GM18517 (cell line): ENCODE measurements around the gene CAMK4.
A peak's percentile ranks its signal among the peaks of the same experiment; 100 is the strongest.

Experiments
- ATAC-seq: cut with Tn5 transposase; IDR thresholded peaks from one replicate; pipeline ENCODE4 v1.9.1; 2021; ENCODE audit warnings: mild to moderate bottlenecking, moderate library complexity; ENCODE audit not compliant: unreplicated experiment

The CAMK4 gene

DNA sequence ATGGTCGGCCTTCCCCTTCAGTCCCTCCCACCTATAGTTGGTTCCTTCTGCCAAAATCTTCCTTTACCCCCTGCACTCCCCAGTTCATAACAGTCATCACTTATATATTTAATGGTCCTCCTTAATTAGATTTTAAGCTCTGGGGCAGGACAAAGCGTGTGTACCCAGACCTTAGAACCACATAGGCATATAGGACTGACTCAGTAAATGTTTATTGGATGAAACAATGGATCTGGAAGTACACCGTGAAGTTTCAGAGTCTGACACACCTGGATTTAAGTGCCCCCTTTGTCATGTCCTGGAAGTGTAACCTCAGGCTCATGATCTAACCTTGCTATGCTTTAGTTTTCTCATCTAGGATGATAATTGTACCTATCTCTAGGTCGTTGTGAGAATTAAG is 256.2 kb downstream of the CAMK4 start:
- ATAC-seq = no peak

GRCh38 chr5:111486055-111486454 is 261.9 kb downstream of the CAMK4 start:
- ATAC-seq = no peak

- no peak for ATAC-seq
These were observed 262.7 kb downstream of the CAMK4 start for GRCh38 chr5:111486926-111487325.

GRCh38 chr5:111488353-111488752 is 264.2 kb downstream of the CAMK4 start:
- ATAC-seq = no peak

GRCh38 chr5:111493031-111493430 is 268.8 kb downstream of the CAMK4 start:
- ATAC-seq = no peak

DNA sequence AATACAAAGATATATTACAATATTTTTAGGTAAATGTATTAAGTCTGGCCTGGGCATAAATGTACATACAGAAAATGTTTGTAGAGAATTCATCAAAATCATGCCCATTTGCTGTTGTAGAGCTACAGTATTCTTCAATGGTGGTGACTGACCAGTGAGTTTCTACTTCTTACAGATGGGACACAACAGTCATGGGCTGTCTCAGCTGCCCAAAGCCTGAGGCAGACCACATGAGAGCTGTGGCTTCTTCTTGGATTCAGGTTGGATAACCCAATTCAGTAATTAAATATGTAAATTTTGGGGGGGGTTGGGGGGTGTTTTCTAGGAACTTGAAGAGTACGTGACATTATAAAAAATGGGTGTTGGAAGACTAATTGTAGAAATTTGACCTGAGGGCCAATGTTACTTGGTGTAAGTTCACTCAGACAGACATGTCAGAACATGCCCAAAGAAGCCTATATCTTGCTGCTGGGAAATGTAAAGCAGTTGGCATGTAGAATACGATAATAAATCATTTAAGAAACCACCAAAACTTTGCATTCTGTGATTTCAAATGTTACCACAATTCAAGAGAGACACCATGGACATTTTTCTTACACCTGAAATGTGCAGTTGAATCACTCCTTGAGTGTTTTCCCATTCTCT is 270.3 kb downstream of the CAMK4 start:
- ATAC-seq = no peak

DNA sequence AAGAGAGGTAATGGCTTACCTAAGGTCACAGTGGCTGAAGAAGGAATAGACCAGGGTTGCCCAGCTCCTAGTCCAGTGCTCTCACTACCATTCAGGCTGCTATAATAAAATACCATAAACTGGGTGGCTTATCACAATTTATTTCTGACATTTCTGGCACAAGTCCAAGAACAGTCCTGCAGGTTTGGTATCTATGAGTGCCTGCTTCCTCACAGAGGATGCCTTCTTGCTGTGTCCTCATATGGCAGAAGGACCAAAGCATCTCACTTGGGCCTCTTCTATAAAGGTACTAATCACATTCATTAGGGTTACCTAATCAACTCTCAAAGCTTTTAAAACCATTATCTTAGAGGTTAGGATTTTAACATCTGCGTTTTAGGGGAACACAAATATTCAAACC is 271.0 kb downstream of the CAMK4 start:
- ATAC-seq = no peak

DNA sequence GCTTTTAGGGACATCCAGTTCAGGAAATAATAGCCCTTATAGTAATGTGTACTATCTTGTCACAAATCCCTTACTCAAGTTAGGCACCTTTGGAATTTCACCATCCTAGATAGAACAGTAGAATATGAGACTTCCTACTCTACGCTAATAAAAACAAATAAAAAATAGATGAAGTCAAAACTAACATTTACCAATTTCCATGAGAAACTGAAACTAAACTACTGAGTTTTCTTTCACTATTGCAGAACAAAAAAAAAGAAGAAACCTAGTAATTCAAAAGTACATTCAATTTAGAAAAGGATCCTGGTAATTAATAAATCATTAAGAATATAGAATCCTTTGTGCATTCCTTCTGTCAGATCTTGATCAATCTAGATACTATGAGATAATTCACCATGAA is 274.2 kb downstream of the CAMK4 start:
- ATAC-seq = peak; percentile 47

GRCh38 chr5:111502956-111503355 is 278.8 kb downstream of the CAMK4 start:
- no peak for ATAC-seq

- ATAC-seq = no peak
These were observed 280.9 kb downstream of the CAMK4 start for GRCh38 chr5:111505096-111505495.

- ATAC-seq = no peak
These were observed 283.1 kb downstream of the CAMK4 start for GRCh38 chr5:111507276-111507675.

- peak; percentile 18 for ATAC-seq
These were observed 284.9 kb downstream of the CAMK4 start for GRCh38 chr5:111509119-111509518.

DNA sequence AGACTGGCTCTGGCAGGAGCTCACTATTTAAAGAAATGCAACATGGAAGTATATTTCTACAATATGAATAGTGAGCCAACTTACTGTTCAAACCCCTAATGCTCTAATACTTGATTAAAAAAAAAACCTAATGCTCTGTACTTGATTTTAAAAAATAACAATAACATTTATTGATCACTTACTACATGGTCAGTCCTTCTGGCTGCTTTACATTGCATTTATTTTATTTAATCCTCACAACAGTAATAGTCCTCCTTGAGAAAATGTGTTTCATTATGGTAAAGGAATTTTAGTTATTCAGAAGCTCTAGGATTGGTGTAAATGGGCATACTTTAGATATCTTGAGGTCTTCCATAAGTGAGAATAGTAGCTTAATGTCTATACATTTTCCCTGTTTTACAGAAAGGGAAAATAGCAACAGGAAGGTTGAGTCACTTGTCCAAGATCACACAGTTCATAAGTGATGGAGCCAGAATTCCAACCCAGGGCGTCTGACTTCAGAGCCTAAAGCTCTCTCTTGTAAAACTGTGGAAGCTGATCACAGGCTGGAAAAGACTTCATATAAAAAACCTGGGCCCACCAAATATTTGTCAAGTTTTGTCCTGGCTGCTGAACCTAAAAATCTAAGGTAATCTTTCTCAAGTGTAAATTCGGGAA is 287.1 kb downstream of the CAMK4 start:
- no peak for ATAC-seq

- ATAC-seq = peak; percentile 3
These were observed 287.7 kb downstream of the CAMK4 start for GRCh38 chr5:111511831-111512374.

GRCh38 chr5:111512375-111513130 is 288.4 kb downstream of the CAMK4 start, which contains the start of gene STARD4:
STARD4 (minus strand) TSS chr5:111512535; CDS start chr5:111507433, 5,102 bp downstream.
- ATAC-seq = peak; percentile 91

DNA sequence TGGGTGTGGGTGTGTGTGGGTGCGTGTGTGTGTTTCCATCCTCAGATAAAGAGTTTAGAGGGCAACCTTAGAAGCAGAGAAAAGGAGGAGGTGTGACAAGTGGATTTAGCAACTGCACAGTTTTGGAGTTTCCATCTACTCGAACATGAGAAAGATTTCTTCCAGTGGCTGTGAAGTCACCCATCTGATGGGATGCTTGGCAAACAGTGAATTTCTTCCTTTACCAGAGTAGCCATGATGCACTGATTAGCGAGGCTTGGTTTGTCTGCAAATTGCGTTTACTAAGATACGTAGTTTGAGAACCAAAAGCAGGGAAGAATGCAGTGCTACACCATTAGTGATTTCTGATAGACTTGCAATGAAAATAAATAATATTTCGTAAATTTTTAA is 288.9 kb downstream of the CAMK4 start:
- no peak for ATAC-seq

DNA sequence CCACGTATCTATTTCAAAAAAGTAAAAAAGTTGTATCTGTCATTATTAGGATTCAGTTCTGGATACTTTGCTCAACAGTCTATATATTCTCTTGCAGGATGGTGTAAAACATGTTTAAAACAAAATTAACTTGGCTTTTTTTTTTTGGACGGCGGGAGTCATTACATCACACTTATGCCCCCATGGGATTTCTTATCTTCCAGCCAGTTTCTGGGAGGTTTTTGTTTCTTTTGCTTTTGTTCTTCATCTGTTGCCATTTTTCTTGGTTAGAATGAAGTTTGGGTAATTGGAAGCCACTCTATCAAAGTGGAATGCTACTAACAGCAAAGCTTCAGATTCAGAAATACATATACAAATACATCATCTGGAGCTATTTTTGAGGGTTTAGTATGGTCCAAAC is 289.9 kb downstream of the CAMK4 start:
- ATAC-seq = no peak

- ATAC-seq = no peak
These were observed 293.8 kb downstream of the CAMK4 start for GRCh38 chr5:111517853-111518501.

DNA sequence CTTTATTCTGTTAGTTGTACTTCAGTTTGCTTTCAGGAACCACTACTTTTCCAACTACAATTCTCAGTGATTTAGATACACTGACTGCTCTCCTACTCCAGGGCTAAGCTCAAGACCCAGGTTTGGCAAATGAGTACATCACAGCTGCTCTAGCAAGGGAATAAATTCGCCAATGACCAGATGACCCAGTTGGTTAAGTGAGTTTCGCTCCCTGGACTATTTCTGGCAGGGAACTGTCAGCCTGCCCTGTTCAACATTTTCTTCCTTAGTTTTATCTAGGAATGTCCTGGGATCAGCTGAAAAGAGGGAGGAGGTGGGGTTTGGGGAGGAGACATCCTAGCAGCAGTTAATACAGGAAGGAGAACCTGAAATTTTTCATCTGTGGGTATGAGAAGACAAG is 294.6 kb downstream of the CAMK4 start:
- ATAC-seq = no peak

DNA sequence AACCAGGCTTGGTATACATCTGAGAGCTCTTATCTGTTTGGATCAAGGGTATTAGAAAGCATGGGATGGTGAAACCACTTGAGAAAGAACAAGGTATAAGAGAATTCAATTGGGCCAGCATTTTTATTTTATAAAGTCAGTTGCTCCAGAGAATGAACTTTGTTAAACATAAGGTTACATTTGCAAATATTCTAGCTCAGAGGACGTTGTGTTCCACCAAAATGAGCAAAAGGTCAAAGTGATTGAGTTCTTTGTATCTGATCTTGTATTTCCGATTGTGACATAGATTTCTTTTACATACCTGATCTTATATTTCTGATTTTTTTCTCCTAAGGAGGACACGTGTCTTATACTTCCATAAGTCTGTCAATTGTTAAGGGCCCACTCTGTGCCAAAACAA is 296.7 kb downstream of the CAMK4 start:
- no peak for ATAC-seq

DNA sequence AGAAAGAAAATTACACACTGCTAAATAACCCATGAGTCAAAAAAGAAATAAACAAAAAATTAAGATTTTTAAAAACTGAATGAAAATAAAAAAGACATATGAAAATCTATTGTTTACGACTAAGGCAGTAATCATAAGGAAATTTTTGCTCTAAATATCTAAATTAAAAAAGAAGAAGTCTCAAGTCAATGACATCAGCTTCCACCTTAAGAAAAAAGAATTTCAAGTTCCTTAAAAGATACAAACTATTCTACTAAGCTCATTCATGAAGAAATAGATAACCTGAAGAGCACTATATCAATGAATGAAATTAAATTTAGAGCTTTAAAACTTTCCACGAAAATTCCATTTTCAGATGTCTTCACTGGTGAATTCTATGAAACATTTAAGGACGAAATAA is 303.9 kb downstream of the CAMK4 start:
- no peak for ATAC-seq
